ENCODE results near the gene SYMPK.
A peak's percentile ranks its signal among the peaks of the same experiment; 100 is the strongest.

SYMPK gene

DNA sequence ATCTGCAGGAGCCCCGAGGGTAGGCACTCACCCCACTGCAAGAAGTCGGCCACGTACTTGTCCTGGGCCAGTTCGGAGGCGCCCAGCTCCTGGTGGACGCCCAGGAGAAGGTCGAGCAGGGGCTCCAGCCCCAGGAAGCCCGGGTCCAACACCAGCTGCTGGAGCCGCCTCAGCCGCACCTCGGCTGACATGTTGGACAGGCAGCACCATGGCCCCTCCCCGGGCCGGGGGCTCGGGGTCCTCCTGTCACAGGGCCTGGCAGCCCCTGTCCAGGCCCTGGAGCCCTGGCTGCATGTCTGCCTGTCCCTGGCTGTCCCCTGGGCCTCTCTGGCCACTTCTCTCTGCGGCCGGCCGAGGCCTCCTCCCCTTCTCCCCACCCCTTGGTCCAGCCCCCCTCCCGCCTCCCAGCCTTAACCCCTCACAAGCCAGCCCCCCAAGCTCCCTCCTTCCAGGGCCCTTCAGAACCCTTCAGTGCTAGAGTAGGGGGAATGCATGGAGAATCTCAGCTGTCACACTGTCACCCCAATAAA is 80.7 kb downstream of the SYMPK start, which contains the start of gene DMPK:
TSS of gene DMPK (minus strand) at position 329 of the 530 bp plus-strand sequence. CDS start at position 191, 138 bp downstream.
- TF ChIP-seq GLIS3 (CRISPR knock-in tag; IDR thresholded peaks at IDR 0.05) = peak; percentile 37; the same call in 1 of the 2 replicates
- TF ChIP-seq ZFP30 (CRISPR knock-in tag; IDR thresholded peaks at IDR 0.05) = no peak
- peak; percentile 46 for ATAC-seq

DNA sequence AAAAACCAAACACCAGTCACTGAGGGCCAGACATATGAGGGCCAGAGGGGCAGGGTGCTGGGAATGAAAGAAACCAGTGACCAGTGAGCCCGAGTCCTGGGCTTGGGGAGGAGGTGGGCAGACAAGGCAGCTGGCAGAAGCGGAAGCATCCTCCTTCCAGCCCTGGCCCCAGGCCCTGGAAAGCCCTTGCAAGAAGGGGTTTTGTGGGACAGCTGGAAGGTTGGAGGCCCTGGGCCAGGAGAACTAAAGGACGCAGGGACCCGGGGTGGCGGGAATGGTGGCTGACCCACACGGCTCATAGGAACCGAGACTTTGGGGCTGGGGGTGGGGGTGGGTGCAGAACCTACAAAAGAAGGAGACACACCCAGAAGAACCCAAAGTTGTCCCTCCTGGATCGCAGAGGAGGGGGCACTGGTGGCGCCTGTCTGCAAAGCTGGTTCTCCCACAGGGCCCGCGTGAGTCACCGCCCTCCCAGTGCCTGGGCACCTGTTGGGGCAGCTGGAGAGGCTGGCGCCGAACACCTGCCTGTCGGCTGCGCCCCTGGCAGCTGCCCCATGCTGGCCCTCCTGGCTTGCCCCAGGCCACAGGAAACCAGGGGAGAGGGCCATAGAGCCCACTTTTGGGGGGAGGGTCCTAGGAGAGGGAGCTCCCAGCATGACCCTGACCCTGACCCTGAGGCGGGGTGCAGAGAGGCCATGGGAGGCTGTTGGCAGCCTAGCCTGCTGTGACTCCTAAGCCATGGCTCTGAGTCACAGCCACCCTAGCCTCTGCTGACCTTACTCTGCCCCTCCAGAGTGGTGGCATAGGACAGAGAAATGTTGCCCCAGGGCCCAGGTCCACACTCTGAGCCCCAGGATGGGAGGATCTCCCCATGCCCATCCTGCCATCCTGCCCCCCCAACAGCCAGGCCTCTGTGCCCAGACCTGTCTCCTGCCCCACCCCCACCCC is 81.5 kb downstream of the SYMPK start:
- TF ChIP-seq ISL1 (CRISPR knock-in tag; IDR thresholded peaks at IDR 0.05) (no peak), SNAI2 (CRISPR knock-in tag; IDR thresholded peaks at IDR 0.05) (no peak), PPARA (CRISPR knock-in tag; IDR thresholded peaks at IDR 0.05; ENCODE audit: borderline replicate concordance) (no peak), CSDC2 (CRISPR knock-in tag; IDR thresholded peaks at IDR 0.05) (no peak), TCF4 (CRISPR knock-in tag; IDR thresholded peaks at IDR 0.05; ENCODE audit: borderline replicate concordance) (no peak), ESRRG (CRISPR knock-in tag; IDR thresholded peaks at IDR 0.05) (no peak), CSRNP3 (CRISPR knock-in tag; IDR thresholded peaks at IDR 0.05) (no peak)
- TF ChIP-seq, protein P1, sequence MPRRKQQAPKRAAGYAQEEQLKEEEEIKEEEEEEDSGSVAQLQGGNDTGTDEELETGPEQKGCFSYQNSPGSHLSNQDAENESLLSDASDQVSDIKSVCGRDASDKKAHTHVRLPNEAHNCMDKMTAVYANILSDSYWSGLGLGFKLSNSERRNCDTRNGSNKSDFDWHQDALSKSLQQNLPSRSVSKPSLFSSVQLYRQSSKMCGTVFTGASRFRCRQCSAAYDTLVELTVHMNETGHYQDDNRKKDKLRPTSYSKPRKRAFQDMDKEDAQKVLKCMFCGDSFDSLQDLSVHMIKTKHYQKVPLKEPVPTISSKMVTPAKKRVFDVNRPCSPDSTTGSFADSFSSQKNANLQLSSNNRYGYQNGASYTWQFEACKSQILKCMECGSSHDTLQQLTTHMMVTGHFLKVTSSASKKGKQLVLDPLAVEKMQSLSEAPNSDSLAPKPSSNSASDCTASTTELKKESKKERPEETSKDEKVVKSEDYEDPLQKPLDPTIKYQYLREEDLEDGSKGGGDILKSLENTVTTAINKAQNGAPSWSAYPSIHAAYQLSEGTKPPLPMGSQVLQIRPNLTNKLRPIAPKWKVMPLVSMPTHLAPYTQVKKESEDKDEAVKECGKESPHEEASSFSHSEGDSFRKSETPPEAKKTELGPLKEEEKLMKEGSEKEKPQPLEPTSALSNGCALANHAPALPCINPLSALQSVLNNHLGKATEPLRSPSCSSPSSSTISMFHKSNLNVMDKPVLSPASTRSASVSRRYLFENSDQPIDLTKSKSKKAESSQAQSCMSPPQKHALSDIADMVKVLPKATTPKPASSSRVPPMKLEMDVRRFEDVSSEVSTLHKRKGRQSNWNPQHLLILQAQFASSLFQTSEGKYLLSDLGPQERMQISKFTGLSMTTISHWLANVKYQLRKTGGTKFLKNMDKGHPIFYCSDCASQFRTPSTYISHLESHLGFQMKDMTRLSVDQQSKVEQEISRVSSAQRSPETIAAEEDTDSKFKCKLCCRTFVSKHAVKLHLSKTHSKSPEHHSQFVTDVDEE (CRISPR knock-in tag; IDR thresholded peaks at IDR 0.05) = no peak
- peak; percentile 5 for ATAC-seq

DNA sequence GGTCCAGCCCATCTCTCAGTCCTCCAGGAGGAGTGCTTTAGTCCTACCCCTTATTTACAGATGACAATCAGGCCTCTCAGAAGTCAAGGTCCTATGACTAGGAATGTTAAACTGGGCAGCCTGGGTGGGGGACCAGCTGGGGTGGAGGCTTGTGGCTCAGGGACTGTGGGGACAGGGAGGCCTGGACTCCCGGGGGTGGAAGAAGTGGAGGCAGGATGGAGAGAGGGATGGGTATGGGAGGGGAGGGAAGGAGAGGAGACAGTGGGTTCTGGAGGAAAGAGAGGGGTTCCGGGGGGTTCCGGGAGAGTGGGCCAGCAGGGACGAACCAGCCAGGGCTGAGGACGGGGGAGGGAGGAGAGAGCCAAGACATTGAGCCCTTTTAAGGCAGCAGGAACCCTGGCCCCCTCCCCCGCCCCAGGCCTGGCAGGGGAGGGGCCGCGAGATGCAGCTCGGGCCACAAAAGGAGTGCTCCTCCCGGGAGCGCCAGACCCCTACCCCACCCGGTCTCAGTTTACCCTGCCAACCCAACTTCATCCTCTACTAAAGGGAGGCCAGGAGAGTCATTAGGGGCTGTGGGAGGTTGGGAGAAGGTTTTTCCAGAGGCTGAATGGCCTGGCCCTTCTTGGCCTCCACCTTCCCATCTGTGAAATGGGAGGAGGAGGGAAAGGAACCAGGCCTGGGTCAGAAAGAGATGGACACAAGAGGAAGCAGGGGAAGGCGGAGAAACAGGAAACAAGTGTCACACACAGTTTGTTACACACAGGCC is 82.3 kb downstream of the SYMPK start:
- ATAC-seq = no peak
- TF ChIP-seq ZNF70 (CRISPR knock-in tag; IDR thresholded peaks at IDR 0.05) (no peak), ZFP3 (CRISPR knock-in tag; IDR thresholded peaks at IDR 0.05) (no peak), RARB (CRISPR knock-in tag; IDR thresholded peaks at IDR 0.05) (no peak), PPARA (CRISPR knock-in tag; IDR thresholded peaks at IDR 0.05; ENCODE audit: borderline replicate concordance) (no peak), GLIS3 (CRISPR knock-in tag; IDR thresholded peaks at IDR 0.05) (no peak), TCF4 (CRISPR knock-in tag; IDR thresholded peaks at IDR 0.05; ENCODE audit: borderline replicate concordance) (no peak), CSRNP3 (CRISPR knock-in tag; IDR thresholded peaks at IDR 0.05) (no peak), SNAI2 (CRISPR knock-in tag; IDR thresholded peaks at IDR 0.05) (no peak), ESRRG (CRISPR knock-in tag; IDR thresholded peaks at IDR 0.05) (no peak), ARNTL (CRISPR knock-in tag; IDR thresholded peaks at IDR 0.05; ENCODE audit: borderline replicate concordance, low read depth) (no peak), POU6F1 (CRISPR knock-in tag; IDR thresholded peaks at IDR 0.05; ENCODE audit: borderline replicate concordance, low read depth) (no peak), ZFP30 (CRISPR knock-in tag; IDR thresholded peaks at IDR 0.05) (no peak), ZC3H10 (CRISPR knock-in tag; IDR thresholded peaks at IDR 0.05) (no peak), BACH2 (CRISPR knock-in tag; IDR thresholded peaks at IDR 0.05; ENCODE audit: borderline replicate concordance) (no peak), ISL1 (CRISPR knock-in tag; IDR thresholded peaks at IDR 0.05) (no peak)
- TF ChIP-seq, protein P1 (CRISPR knock-in tag; IDR thresholded peaks at IDR 0.05) = no peak
- TF ChIP-seq, protein P2, sequence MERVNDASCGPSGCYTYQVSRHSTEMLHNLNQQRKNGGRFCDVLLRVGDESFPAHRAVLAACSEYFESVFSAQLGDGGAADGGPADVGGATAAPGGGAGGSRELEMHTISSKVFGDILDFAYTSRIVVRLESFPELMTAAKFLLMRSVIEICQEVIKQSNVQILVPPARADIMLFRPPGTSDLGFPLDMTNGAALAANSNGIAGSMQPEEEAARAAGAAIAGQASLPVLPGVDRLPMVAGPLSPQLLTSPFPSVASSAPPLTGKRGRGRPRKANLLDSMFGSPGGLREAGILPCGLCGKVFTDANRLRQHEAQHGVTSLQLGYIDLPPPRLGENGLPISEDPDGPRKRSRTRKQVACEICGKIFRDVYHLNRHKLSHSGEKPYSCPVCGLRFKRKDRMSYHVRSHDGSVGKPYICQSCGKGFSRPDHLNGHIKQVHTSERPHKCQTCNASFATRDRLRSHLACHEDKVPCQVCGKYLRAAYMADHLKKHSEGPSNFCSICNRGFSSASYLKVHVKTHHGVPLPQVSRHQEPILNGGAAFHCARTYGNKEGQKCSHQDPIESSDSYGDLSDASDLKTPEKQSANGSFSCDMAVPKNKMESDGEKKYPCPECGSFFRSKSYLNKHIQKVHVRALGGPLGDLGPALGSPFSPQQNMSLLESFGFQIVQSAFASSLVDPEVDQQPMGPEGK (CRISPR knock-in tag; IDR thresholded peaks at IDR 0.05; ENCODE audit: borderline replicate concordance) = no peak
- TF ChIP-seq, protein P3, sequence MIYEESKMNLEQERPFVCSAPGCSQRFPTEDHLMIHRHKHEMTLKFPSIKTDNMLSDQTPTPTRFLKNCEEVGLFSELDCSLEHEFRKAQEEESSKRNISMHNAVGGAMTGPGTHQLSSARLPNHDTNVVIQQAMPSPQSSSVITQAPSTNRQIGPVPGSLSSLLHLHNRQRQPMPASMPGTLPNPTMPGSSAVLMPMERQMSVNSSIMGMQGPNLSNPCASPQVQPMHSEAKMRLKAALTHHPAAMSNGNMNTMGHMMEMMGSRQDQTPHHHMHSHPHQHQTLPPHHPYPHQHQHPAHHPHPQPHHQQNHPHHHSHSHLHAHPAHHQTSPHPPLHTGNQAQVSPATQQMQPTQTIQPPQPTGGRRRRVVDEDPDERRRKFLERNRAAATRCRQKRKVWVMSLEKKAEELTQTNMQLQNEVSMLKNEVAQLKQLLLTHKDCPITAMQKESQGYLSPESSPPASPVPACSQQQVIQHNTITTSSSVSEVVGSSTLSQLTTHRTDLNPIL (CRISPR knock-in tag; IDR thresholded peaks at IDR 0.05; ENCODE audit: low read depth) = no peak
